ENCODE data around the gene ZNF516. TPM values are rescaled to one million over a fixed set of nuclear protein-coding genes. Genes with fewer than 3 reads are reported as not detected.

Gene ZNF516
- total RNA-seq, 1 experiment from 2014 or later = 28.3 TPM

GRCh38 chr18:76378526-76379215 lies 116.4 kb downstream of the ZNF516 start:
- BruUV-seq (replicated peaks) = no TSS peak
- no peak overlapping the region for H3K27ac Mint-ChIP-seq (ENCODE audit: low read depth, unreplicated experiment)

DNA sequence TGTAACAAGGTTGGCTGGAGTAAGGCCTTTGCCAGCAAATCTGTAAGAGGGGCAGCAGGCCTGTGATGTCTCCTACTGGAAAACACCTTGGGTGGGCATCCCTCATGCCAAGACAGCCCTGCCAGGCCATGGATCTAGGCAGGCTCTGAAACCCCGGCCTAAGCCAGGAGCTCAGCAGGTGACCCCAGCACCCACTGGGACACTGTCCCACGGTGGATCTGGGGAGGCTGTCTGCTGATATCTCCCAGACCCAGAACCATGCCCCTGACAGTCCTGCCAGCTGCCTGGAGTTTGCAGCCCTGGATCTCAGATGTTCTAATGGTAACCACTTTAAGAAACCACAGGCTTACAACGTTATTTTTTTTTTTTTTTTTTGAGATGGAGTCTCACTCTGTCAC lies 117.7 kb downstream of the ZNF516 start:
- Mint-ChIP-seq H3K4me3 (ENCODE audit: unreplicated experiment) (no peak overlapping the region), H3K27ac (ENCODE audit: low read depth, unreplicated experiment) (no peak overlapping the region), H3K9me3 (ENCODE audit: unreplicated experiment) (no peaks in the 10 kb centered on the region), H3K36me3 (ENCODE audit: insufficient read depth, unreplicated experiment) (peaks cover 22% of the 10 kb centered on the region), H3K27me3 (ENCODE audit: insufficient read depth, unreplicated experiment) (no peaks in the 10 kb centered on the region), H3K4me1 (ENCODE audit: insufficient read depth, unreplicated experiment) (peaks cover 26% of the 10 kb centered on the region)
- no TSS peak for BruUV-seq (replicated peaks)
- CTCF ChIA-PET = no interaction called here
- DNase-seq (ENCODE audit: unreplicated experiment) = no peak
- no peak for TF ChIP-seq CTCF (IDR thresholded peaks at IDR 0.05; ENCODE audit: unreplicated experiment)
- POLR2A ChIA-PET = no interaction called here
- intact Hi-C loops (cut with micrococcal nuclease) = no loop called here

More at GRCh38 chr18:76378526-76379215, 116.4 kb downstream of the ZNF516 start:
- TF ChIP-seq CTCF (IDR thresholded peaks at IDR 0.05; ENCODE audit: unreplicated experiment) = no peak
- ChIA-PET POLR2A (no interaction called here), CTCF (interaction anchor here (0.9 kb wide), 1 partner anchor 330 kb away, joined by 3 read pairs; no protein-coding TSS in a partner anchor)
- Mint-ChIP-seq H3K9me3 (ENCODE audit: unreplicated experiment) (no peaks in the 10 kb centered on the region), H3K36me3 (ENCODE audit: insufficient read depth, unreplicated experiment) (peaks cover 15% of the 10 kb centered on the region), H3K27me3 (ENCODE audit: insufficient read depth, unreplicated experiment) (no peaks in the 10 kb centered on the region), H3K4me1 (ENCODE audit: insufficient read depth, unreplicated experiment) (peaks cover 21% of the 10 kb centered on the region), H3K4me3 (ENCODE audit: unreplicated experiment) (no peak overlapping the region)
- intact Hi-C loops (cut with micrococcal nuclease) = no loop called here
- DNase-seq (ENCODE audit: unreplicated experiment) = no peak

DNA sequence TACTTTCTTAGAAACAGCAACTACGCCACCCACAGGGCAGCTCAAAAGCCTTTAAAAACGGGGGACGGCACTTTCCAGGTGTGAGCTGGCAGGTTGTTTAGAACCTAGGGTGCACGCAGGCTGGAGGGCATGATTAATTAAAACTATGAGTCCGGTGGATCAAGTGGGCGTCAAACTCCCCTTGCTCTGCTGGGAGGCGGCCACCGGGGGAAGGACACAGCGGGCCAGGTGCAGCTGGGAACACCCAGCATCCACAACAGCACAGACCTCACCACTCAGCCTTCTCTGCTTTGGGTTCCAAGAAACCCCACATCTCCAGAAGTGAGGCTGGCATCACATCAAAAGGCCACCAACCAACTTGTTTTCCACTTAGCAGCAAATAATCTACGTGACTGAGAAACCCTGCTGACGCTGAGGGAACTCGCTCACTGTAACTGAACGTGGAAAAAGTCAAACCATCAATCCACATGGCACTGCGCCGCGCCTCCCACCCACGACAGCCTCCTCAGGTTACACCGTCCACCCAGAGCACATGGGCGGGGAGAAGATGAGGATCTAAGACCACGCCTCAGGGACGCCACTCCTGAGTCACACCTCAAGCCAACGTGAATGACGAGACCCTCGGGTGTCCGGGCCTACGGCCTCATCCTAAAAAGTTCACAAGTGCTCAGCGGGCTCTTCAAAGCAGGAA lies 118.2 kb downstream of the ZNF516 start:
- H3K27me3 Mint-ChIP-seq (ENCODE audit: insufficient read depth, unreplicated experiment) = no peaks in the 10 kb centered on the region
- peaks cover 26% of the 10 kb centered on the region for H3K4me1 Mint-ChIP-seq (ENCODE audit: insufficient read depth, unreplicated experiment)
- TF ChIP-seq CTCF (IDR thresholded peaks at IDR 0.05; ENCODE audit: unreplicated experiment) = no peak
- no peak overlapping the region for H3K4me3 Mint-ChIP-seq (ENCODE audit: unreplicated experiment)
- intact Hi-C loops (cut with micrococcal nuclease) = no loop called here
- peaks cover 22% of the 10 kb centered on the region for H3K36me3 Mint-ChIP-seq (ENCODE audit: insufficient read depth, unreplicated experiment)
- BruUV-seq (replicated peaks) = no TSS peak
- CTCF ChIA-PET = no interaction called here
- H3K27ac Mint-ChIP-seq (ENCODE audit: low read depth, unreplicated experiment) = no peak overlapping the region
- H3K9me3 Mint-ChIP-seq (ENCODE audit: unreplicated experiment) = no peaks in the 10 kb centered on the region
- DNase-seq (ENCODE audit: unreplicated experiment) = no peak
- POLR2A ChIA-PET = no interaction called here

DNA sequence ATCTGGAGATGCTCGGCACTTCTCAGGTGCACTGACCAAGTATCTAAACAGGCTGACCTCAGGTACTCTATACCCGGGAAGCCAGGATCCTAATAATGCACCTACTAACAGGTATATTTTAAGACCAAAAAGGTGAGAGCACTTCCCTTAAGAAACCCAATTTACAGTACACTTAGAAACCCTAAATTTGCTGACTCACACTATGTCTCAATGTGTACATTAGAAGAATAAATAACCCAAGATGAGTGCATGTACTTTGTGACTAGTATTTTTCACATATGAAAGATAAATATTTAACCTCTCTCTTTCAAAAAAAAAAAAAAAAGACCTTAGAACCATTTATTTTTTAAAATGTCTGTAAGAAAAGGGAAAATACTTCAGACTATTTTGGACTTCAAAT lies 118.8 kb downstream of the ZNF516 start:
- DNase-seq (ENCODE audit: unreplicated experiment) = no peak
- peaks cover 26% of the 10 kb centered on the region for H3K4me1 Mint-ChIP-seq (ENCODE audit: insufficient read depth, unreplicated experiment)
- H3K4me3 Mint-ChIP-seq (ENCODE audit: unreplicated experiment) = no peak overlapping the region
- BruUV-seq (replicated peaks) = no TSS peak
- H3K36me3 Mint-ChIP-seq (ENCODE audit: insufficient read depth, unreplicated experiment) = peaks cover 22% of the 10 kb centered on the region
- TF ChIP-seq CTCF (IDR thresholded peaks at IDR 0.05; ENCODE audit: unreplicated experiment) = no peak
- H3K9me3 Mint-ChIP-seq (ENCODE audit: unreplicated experiment) = no peaks in the 10 kb centered on the region
- H3K27ac Mint-ChIP-seq (ENCODE audit: low read depth, unreplicated experiment) = no peak overlapping the region
- intact Hi-C loops (cut with micrococcal nuclease) = no loop called here
- ChIA-PET POLR2A (no interaction called here), CTCF (no interaction called here)
- H3K27me3 Mint-ChIP-seq (ENCODE audit: insufficient read depth, unreplicated experiment) = no peaks in the 10 kb centered on the region
